Esophagus squamous epithelium (tissue), 4 donors: ENCODE data around the gene CNTNAP2.

Experiments
- CTCF ChIP-seq, 6 experiments: fragments of 450-650 bp in 4 of 6; fragments of 200-600 bp in 2 of 6; sonication (generic) in 2 of 6; IDR thresholded peaks; one replicate each; pipeline ENCODE4 v1.5.1; 2016 to 2019; ENCODE audit warnings: antibody characterized with exemption in 6 of 6, mild to moderate bottlenecking in 4 of 6, moderate library complexity in 4 of 6
- POLR2A ChIP-seq, 4 donors: fragments of 450-650 bp; IDR thresholded peaks; one replicate each; pipeline ENCODE4 v1.6.1; 2017; ENCODE audit warnings: antibody characterized with exemption in 4 of 4, mild to moderate bottlenecking in 4 of 4, moderate library complexity in 3 of 4

DNA sequence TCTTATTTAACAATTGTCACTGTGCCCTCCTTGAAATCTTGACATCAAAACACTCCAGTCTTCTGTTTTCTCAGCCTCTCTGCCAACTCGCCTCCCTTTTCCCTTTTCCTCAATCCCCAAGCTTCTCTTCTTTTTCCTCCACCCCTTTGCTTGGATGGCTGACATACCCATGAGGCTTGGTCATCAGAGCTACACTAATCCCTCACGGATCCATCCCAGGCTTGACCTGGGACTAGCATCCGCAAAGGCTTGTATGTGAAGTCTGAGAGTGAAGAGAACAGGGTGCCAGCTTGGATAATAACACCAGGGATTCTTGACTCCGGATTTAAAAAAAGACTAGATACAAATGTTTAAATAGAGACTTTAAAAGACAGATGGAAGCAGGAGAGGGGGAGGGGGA, 2045.2 kb downstream of the CNTNAP2 start:
- TF ChIP-seq CTCF (IDR thresholded peaks at IDR 0.05) (no peak), POLR2A (IDR thresholded peaks at IDR 0.05) (no peak)
